Measurements from ENCODE around the gene PIP5K1C. TPM values are rescaled to one million over a fixed set of nuclear protein-coding genes. Genes with fewer than 3 reads are reported as not detected.

PIP5K1C gene
- total RNA-seq, 2 experiments from 2014 or later = 18.3 to 19.6 TPM

GRCh38 chr19:3697094-3697493, 3.2 kb downstream of the PIP5K1C start:
- DNase-seq = no peak
- Mint-ChIP-seq H3K4me1 (peaks cover 20% of the 10 kb centered on the region), H3K36me3 (ENCODE audit: low read depth) (no peaks in the 10 kb centered on the region), H3K9me3 (no peaks in the 10 kb centered on the region), H3K4me3 (no peak overlapping the region), H3K27me3 (no peaks in the 10 kb centered on the region), H3K27ac (no peak overlapping the region)
- ChIA-PET POLR2A (interaction anchor here (0.9 to 1.1 kb wide), 2 partner anchors 9 to 11 kb away, joined by 3 read pairs; no protein-coding TSS in a partner anchor), CTCF (no interaction called here)

GRCh38 chr19:3696660-3696995, 3.6 kb downstream of the PIP5K1C start:
- Mint-ChIP-seq H3K27me3 (no peaks in the 10 kb centered on the region), H3K9me3 (no peaks in the 10 kb centered on the region)
- POLR2A ChIA-PET = interaction anchor here (1.1 kb wide), 1 partner anchor 10 kb away, joined by 3 read pairs; no protein-coding TSS in a partner anchor

GRCh38 chr19:3695986-3696659, 4.1 kb downstream of the PIP5K1C start:
- CTCF ChIA-PET = no interaction called here
- no peak overlapping the region for H3K27ac Mint-ChIP-seq

More at GRCh38 chr19:3696660-3696995, 3.6 kb downstream of the PIP5K1C start:
- Mint-ChIP-seq H3K27ac (no peak overlapping the region), H3K4me3 (no peak overlapping the region), H3K36me3 (ENCODE audit: low read depth) (no peaks in the 10 kb centered on the region), H3K4me1 (peaks cover 20% of the 10 kb centered on the region)
- CTCF ChIA-PET = no interaction called here
- no peak for DNase-seq

GRCh38 chr19:3695124-3695733, 5.0 kb downstream of the PIP5K1C start:
- no peak overlapping the region for H3K4me3 Mint-ChIP-seq
- peaks cover 2% of the 10 kb centered on the region for H3K36me3 Mint-ChIP-seq (ENCODE audit: low read depth)
- ChIA-PET CTCF (no interaction called here), POLR2A (no interaction called here)
- peaks cover 30% of the 10 kb centered on the region for H3K4me1 Mint-ChIP-seq
- no peaks in the 10 kb centered on the region for H3K27me3 Mint-ChIP-seq
- no peak overlapping the region for H3K27ac Mint-ChIP-seq
- no peaks in the 10 kb centered on the region for H3K9me3 Mint-ChIP-seq
- no peak for DNase-seq

More at GRCh38 chr19:3695986-3696659, 4.1 kb downstream of the PIP5K1C start:
- Mint-ChIP-seq H3K9me3 (no peaks in the 10 kb centered on the region), H3K4me3 (no peak overlapping the region), H3K27me3 (no peaks in the 10 kb centered on the region), H3K36me3 (ENCODE audit: low read depth) (no peaks in the 10 kb centered on the region), H3K4me1 (peaks cover 26% of the 10 kb centered on the region)
- POLR2A ChIA-PET = interaction anchor here (1.1 kb wide), 1 partner anchor 10 kb away, joined by 3 read pairs; no protein-coding TSS in a partner anchor
- DNase-seq = no peak

GRCh38 chr19:3694361-3695123, 5.7 kb downstream of the PIP5K1C start:
- no peak for DNase-seq
- peaks cover 37% of the 10 kb centered on the region for H3K4me1 Mint-ChIP-seq
- ChIA-PET CTCF (no interaction called here), POLR2A (no interaction called here)
- peaks cover 2% of the 10 kb centered on the region for H3K27me3 Mint-ChIP-seq
- peaks cover 2% of the 10 kb centered on the region for H3K36me3 Mint-ChIP-seq (ENCODE audit: low read depth)
- H3K4me3 Mint-ChIP-seq = no peak overlapping the region
- H3K9me3 Mint-ChIP-seq = no peaks in the 10 kb centered on the region
- H3K27ac Mint-ChIP-seq = no peak overlapping the region

DNA sequence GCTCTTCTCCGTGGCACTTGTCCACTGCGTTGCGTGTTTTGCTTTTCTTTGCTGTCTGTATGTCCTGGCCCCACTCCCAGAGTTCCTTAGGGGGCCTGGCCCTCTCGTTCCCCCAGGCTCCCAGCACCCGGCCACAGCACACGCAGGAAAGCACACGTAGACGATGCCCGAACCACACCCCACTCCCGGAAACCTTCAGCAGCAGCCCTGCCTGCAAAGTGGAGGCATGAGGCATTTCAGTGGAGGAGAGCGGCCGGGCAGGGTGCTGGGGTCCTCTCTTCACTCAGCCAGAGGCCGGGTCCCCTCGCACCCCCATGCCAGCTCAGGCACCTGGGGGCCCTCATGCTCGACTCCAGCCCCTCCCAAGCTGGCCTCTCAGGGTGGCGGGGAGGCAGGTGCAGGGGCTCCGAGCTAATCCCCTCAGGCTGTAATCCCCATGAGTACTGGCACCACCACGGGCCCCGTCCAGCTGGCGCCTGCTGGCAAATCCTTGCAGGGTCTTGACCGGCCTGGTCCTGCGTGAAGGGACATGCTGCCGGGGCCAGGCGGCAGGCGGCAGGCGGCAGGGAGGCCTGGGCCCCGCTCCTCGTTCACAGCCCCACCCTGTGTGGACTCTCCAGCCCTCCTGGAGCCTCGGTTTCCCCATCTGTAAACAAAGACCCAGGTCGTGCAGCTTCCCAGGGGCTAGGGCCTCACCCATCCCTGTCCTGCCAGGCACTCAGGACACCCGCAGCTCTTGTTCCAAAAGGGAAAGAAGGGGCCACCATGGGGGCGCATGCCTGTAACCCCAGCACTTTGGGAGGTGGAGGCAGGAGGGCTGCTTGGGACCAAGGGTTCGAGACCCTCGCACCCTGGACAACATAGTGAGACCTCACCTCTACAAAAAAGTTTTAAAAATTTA, 7.0 kb downstream of the PIP5K1C start:
- H3K36me3 Mint-ChIP-seq (ENCODE audit: low read depth) = peaks cover 2% of the 10 kb centered on the region
- peaks cover 4% of the 10 kb centered on the region for H3K27me3 Mint-ChIP-seq
- H3K4me1 Mint-ChIP-seq = peaks cover 33% of the 10 kb centered on the region
- H3K27ac Mint-ChIP-seq = no peak overlapping the region
- ChIA-PET POLR2A (no interaction called here), CTCF (interaction anchor here (0.9 to 1.3 kb wide), 3 partner anchors 9 to 129 kb away, joined by 4 to 6 read pairs (median 5); partner anchors contain the start of gene MRPL54)
- no peaks in the 10 kb centered on the region for H3K9me3 Mint-ChIP-seq
- H3K4me3 Mint-ChIP-seq = no peak overlapping the region
- no peak for DNase-seq

DNA sequence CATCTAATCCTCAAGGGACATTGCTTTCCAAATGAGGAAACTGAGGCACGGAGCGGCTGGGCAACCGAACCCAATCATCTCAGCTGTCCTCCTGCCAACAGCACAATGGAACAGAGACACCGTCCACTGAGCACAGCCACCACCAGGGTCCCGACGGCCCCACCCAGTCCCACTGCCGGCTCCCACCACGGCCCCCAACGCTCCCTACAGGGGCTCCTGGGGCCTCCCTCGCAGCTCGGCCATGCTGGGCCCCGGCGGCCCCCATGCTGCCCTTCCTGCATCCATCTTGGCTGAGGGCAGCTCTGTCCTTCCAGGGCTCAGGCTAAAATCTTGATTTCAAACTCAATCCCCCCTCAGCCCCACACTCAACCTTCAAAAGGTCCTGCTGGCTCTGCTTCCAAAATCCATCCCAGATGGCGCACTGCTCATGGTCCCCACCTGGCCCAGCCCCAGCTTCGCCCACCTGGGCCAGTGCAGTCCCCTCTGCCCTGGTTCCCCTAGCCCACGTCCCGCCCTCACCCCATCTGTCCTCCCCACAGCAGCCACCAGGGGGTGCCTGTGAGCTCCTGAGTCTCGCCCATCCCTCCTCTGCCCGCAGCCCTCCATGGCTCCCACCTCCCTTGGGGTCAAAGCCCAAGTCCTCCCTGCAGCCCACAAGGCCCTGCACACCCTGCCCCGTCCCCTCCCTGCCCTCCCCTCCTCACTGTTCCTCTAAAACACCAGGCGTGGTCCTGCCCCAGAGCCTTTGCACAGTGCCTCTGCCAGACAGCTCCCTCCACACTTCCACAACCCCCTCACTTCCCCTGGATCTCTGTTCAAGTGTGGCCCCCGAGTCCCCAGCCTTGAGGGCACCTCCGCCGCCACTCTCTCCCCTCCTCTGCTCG, 7.9 kb downstream of the PIP5K1C start:
- peak; percentile 50 for DNase-seq
- Mint-ChIP-seq H3K27ac (no peak overlapping the region), H3K4me1 (peaks cover 33% of the 10 kb centered on the region), H3K4me3 (no peak overlapping the region), H3K9me3 (no peaks in the 10 kb centered on the region), H3K27me3 (peaks cover 4% of the 10 kb centered on the region), H3K36me3 (ENCODE audit: low read depth) (peaks cover 2% of the 10 kb centered on the region)
- ChIA-PET CTCF (interaction anchor here (0.9 to 1.3 kb wide), 3 partner anchors 10 to 130 kb away, joined by 4 to 6 read pairs (median 5); partner anchors contain the start of gene MRPL54), POLR2A (no interaction called here)

- Mint-ChIP-seq H3K9me3 (no peaks in the 10 kb centered on the region), H3K4me3 (no peak overlapping the region), H3K4me1 (peaks cover 39% of the 10 kb centered on the region), H3K27me3 (peaks cover 4% of the 10 kb centered on the region), H3K36me3 (ENCODE audit: low read depth) (peaks cover 2% of the 10 kb centered on the region), H3K27ac (no peak overlapping the region)
- no peak for DNase-seq
- POLR2A ChIA-PET = no interaction called here
- CTCF ChIA-PET = interaction anchor here (1.1 to 1.3 kb wide), 2 partner anchors 71 to 130 kb away, joined by 5 to 6 read pairs; partner anchors contain the start of gene MRPL54
Measured at GRCh38 chr19:3691726-3692125, 8.5 kb downstream of the PIP5K1C start.

DNA sequence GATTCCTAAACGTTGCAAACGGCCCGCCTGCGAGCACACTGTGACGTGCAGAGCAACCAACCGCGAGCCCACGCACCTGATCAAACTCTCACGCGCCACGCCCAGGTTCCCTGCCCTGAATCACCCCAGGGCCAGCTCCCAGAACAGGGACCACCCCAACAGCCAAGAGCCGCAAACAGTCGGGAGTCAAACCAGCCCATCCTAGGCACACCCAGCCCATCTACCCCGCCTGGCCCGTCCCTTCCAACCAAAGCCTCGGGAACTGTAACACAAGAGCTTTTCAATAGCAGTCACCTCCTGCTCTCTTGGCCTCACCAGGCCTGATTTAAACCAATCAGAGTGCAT, 8.9 kb downstream of the PIP5K1C start:
- ChIA-PET POLR2A (no interaction called here), CTCF (interaction anchor here (1.5 to 1.6 kb wide), 3 partner anchors 8 to 449 kb away, joined by 3 to 5 read pairs (median 3); no protein-coding TSS in a partner anchor)
- H3K4me1 Mint-ChIP-seq = peaks cover 39% of the 10 kb centered on the region
- no peaks in the 10 kb centered on the region for H3K9me3 Mint-ChIP-seq
- no peak overlapping the region for H3K27ac Mint-ChIP-seq
- no peak for DNase-seq
- no peak overlapping the region for H3K4me3 Mint-ChIP-seq
- H3K27me3 Mint-ChIP-seq = peaks cover 4% of the 10 kb centered on the region
- peaks cover 2% of the 10 kb centered on the region for H3K36me3 Mint-ChIP-seq (ENCODE audit: low read depth)

DNA sequence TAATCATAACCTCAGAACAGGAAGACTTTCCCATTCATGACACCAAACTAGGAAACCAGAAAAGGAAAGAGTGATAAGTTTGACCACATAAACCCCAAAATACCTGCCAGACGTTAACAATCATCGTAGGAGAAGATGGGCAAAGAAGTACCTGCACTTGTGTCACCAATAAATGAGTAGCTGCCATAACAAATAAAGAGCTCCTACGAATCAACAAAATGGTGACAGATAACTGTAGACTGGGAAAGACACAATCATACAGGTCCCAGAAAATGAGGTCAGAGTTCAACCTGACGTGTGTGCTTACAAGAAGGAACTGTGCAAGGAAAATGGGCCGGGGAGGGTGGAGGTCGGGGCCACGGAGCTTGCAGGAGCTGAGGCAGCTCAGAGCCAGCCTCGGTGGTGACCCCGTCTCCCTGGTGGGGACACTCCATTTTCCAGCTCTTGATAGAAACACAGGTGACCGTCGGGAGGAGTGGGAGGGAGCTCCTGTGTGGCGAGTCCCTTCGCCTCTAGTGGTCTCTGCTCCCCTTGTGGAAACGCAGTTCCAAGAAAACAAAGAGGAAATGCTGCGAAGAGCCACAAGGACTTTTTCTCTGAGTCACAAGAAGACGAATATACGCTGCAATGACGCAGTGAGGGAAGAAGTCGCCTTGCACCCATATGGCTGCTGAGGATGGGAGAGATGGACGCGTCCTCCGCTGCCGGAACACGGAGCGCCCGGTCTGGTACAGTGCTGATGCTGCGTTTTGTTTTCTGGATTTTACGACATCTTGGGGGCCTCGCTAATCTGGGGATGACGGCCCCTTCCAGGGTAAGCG, 9.5 kb downstream of the PIP5K1C start:
- ChIA-PET POLR2A (interaction anchor here (1.0 kb wide), 1 partner anchor 30 kb away, joined by 3 read pairs; no protein-coding TSS in a partner anchor), CTCF (interaction anchor here (0.5 to 1.6 kb wide), 9 partner anchors 8 to 449 kb away, joined by 3 to 5 read pairs (median 3); partner anchors contain the start of gene TJP3)
- Mint-ChIP-seq H3K27ac (peak overlapping the region; percentile 24), H3K27me3 (peaks cover 4% of the 10 kb centered on the region), H3K4me3 (no peak overlapping the region), H3K4me1 (peaks cover 39% of the 10 kb centered on the region), H3K9me3 (no peaks in the 10 kb centered on the region), H3K36me3 (ENCODE audit: low read depth) (peaks cover 2% of the 10 kb centered on the region)
- DNase-seq = no peak

All from activated CD4-positive, alpha-beta memory T cell treated with anti-CD3 and anti-CD28 coated beads, Interleukin-2, amount 10 ng/mL, durations not matched to agents 7 days and 5 days (primary cell).